GM12891 (cell line): Measurements from ENCODE around the gene HDAC9.

Experiments used
- PAX5 ChIP-seq: IDR thresholded peaks from 2 replicates; pipeline ENCODE4 v1.6.1; 2011; ENCODE audit warnings: low read length, moderate library complexity, mild to moderate bottlenecking; ENCODE audit not compliant: insufficient read depth, severe bottlenecking
- POLR2A ChIP-seq: IDR thresholded peaks from 2 replicates; pipeline ENCODE4 v1.6.1; 2011; ENCODE audit warnings: low read depth, low read length, control low read depth
- POLR2AphosphoS5 ChIP-seq: IDR thresholded peaks from 2 replicates; pipeline ENCODE4 v1.6.1; 2011; ENCODE audit warnings: low read depth, low read length, control low read depth
- SPI1 ChIP-seq: IDR thresholded peaks from 2 replicates; pipeline ENCODE4 v1.6.1; 2011; ENCODE audit warnings: low read depth, low read length, control low read depth
- TAF1 ChIP-seq: IDR thresholded peaks from 2 replicates; pipeline ENCODE4 v1.6.1; 2011; ENCODE audit warnings: low read depth, low read length, control low read depth

- TF ChIP-seq POLR2AphosphoS5 (no peak), POLR2A (no peak), PAX5 (no peak), SPI1 (no peak), TAF1 (no peak)
These were observed 499.7 kb downstream of the HDAC9 start for GRCh38 chr7:18995270-18995671.
